LNCaP clone FGC (cell line): ENCODE data around the gene ZFAND2B.
"Not testable (repeated sequence)": the region's sequence is repeated elsewhere in the genome, so short reads cannot be mapped to it uniquely, and the experiment has no call there.

Source experiments
- DNase-seq: peaks from one replicate; pipeline ENCODE4 v3.0.0-alpha.2; 2011; ENCODE audit warnings: low read depth
- H3K4me3 ChIP-seq: 2 replicates; pipeline ENCODE4 v1.5.1; 2011; ENCODE audit warnings: mild to moderate bottlenecking, low read depth, low read length, control low read depth
- TF ChIP-seq, protein P1 (sequence below): IDR thresholded peaks from 2 replicates; pipeline ENCODE4 v1.5.1; 2012; ENCODE audit warnings: mild to moderate bottlenecking; ENCODE audit not compliant: control insufficient read depth, insufficient read depth; ENCODE audit errors: extremely low read depth

Gene ZFAND2B

DNA sequence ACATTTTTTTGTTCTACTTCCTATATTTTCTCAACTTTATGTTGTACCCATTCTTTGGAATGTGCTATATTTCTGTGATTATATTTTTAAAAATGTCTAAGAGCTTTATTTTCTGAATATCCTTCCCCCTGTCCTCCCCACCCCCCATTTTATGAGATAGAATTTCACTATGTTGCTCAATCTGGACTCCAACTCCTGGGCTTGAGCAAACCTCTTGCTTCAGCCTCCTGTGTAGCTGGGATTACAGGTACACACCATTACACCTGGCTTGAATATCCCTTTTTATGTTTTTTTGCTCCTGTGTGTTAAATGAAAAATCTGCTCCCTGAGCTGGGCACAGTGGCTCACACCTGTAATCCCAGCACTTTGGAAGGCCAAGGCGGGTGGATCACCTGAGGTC, 9.2 kb upstream of the ZFAND2B start:
- DNase-seq: no peak
- H3K4me3 ChIP-seq: no peak overlapping the region
- TF ChIP-seq, protein P1, sequence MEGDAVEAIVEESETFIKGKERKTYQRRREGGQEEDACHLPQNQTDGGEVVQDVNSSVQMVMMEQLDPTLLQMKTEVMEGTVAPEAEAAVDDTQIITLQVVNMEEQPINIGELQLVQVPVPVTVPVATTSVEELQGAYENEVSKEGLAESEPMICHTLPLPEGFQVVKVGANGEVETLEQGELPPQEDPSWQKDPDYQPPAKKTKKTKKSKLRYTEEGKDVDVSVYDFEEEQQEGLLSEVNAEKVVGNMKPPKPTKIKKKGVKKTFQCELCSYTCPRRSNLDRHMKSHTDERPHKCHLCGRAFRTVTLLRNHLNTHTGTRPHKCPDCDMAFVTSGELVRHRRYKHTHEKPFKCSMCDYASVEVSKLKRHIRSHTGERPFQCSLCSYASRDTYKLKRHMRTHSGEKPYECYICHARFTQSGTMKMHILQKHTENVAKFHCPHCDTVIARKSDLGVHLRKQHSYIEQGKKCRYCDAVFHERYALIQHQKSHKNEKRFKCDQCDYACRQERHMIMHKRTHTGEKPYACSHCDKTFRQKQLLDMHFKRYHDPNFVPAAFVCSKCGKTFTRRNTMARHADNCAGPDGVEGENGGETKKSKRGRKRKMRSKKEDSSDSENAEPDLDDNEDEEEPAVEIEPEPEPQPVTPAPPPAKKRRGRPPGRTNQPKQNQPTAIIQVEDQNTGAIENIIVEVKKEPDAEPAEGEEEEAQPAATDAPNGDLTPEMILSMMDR: no peak

DNA sequence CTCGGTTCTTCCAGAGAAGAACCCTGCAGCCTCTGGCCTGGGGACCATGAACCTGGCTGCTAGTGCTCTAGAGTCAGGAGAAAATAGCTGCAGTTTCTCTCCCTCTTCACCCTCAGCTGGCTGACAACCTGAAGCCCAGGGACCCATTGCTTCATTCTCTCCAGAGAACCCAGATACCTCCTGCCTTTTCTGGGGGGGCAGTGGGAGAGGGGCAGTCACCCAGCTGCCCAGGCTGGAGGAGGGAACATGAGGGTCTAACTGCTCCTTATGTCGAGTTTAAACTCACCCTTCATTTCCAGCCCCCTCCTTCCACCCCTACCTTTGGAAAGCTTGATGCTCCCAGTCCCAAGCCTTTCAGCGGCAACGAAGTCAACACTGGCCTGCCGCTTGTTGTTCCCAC, 7.6 kb upstream of the ZFAND2B start:
- DNase-seq: no peak
- TF ChIP-seq, protein P1: no peak
- no peak overlapping the region for H3K4me3 ChIP-seq

DNA sequence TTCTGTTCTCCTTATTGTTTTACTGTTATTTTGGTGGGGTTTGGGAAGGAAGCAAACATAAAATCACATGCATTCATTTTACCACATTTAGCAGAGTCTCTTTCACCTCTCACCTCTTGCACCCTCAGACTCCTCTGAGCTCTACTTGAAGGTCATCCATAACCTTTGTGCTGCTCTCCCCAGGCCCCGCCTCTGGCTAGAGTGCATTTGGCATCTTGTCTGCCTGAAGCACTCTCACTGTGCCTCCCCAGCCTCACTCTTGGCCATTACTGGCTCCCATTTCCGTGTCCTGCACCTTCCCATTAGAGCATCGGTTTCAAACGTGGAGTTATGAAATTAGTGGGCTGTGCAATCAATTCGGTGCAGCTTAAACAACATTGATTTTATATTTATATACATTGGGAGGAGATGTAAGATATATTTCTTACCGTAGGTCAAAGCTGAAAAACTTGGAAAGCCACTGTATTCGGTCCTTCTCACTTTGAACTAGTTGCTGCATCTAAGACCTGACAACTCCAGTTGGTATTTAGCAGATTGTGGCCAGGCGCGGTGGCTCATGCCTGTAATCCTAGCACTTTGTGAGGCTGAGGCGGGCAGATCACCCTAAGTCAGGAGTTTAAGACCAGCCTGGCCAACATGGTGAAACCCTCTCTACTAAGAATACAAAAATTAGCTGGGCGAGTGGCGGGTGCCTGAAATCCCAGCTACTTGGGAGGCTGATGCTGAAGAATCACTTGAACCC, 6.9 kb upstream of the ZFAND2B start:
- H3K4me3 ChIP-seq: no peak overlapping the region
- no peak for DNase-seq
- TF ChIP-seq, protein P1: no peak

DNA sequence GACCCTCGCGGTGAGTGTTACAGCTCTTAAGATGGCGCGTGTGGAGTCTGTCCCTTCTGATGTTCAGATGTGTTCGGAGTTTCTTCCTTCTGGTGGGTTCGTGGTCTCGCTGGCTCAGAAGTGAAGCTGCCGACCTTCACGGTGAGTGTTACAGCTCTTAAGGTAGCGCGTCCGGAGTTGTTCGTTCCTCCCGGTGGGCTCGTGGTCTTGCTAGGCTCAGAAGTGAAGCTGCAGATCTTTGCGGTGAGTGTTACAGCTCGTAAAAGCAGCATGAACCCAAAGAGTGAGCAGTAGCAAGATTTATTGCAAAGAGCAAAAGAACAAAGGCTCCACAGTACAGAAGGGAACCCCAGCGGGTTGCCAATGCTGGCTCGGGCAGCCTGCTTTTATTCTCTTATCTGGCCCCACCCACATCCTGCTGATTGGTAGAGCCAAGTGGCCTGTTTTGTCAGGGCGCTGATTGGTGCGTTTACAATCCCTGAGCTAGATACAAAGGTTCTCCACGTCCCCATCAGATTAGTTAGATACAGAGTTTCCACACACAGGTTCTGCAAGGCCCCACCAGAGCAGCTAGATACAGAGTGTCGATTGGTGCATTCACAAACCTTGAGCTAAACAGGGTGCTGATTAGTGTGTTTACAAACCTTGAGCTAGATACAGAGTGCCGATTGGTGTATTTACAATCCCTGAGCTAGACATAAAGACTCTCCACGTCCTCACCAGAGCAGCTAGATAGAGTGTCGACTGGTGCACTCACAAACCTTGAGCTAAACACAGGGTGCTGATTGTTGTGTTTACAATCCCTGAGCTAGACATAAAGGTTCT, 5.9 kb upstream of the ZFAND2B start:
- H3K4me3 ChIP-seq, DNase-seq: not testable (repeated sequence)

DNA sequence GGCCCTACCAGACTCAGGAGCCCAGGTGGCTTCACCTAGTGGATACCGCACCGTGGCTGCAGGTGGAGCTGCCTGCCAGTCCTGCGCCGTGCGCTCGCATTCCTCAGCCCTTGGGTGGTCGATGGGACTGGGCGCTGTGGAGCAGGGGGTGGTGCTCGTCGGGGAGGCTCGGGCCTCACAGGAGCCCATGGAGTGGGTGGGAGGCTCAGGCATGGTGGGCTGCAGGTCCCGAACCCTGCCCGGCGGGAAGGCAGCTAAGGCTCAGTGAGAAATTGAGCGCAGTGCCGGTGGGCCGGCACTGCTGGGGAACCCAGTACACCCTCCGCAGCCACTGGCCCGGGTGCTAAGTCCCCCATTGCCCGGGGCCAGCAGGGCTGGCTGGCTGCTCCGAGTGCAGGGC, 5.3 kb upstream of the ZFAND2B start:
- H3K4me3 ChIP-seq, DNase-seq: not testable (repeated sequence)

DNA sequence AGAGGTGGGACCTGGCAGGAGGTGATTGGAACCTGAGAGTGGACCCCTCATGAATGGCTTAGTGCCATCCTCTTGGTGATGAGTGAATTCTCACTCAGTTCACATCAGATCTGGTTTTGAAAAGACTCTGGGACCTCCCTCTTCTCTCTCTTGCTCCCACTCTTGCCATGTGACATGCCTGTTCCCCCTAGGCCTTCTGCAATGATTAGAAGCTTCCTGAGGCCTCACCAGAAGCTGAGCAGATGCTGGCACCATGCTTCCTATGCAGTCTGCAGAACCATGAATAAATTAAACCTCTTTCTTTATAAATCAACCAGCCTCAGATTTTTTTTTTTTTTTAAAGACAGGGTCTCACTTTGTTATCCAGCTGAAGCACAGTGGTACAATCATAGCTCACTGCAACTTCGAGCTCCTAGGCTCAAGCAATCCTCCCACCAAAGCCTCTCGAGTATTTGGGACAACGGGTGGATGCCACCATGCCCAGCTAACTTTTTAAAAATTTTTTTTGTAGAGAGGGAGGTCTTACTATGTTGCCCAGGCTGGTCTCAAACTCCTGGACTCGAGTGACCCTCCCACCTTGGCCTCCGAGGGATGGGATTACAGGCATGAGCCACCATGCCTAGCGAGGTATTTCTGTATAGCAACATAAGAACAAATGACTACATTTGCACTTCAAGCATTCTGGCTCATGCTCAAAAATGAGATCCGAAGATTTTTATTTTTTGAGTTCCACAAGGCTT, 2.0 kb upstream of the ZFAND2B start:
- no peak for DNase-seq
- TF ChIP-seq, protein P1: no peak
- H3K4me3 ChIP-seq: no peak overlapping the region

DNA sequence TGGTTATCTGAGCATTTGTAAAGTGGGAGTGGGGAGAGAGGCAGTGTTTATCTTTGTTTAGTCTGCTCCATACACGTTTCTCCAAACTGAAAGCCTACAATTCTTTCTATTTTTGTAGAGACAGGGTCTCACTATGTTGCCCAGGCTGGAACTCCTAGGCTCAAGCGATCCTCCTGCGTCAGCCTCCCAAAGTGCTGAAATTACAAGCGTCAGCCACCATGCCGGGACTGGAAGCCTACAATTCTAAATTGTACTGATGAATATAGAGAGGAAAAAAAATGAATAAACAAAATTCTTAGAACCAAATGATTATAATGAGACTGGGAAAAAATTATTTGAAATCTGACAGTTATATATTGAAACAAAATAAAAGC, 1.4 kb upstream of the ZFAND2B start:
- DNase-seq: no peak
- TF ChIP-seq, protein P1: no peak

More for the DNA sequence above, 1.4 kb upstream of the ZFAND2B start:
- no peak overlapping the region for H3K4me3 ChIP-seq
